Kidney (tissue), 14 donors: ENCODE results near the gene DNAAF1. TPM values are rescaled to one million over a fixed set of nuclear protein-coding genes. Genes with fewer than 3 reads are reported as not detected.

ENCODE experiments used
- DNase-seq, 5 donors: peaks; one replicate each; pipeline ENCODE4 v3.0.0-alpha.2; 2013 to 2020
- FAIRE-seq: peaks from 2 replicates; lab custom pipeline; 2012; peaks lifted over from hg19 to GRCh38; lab: Jason Lieb, UNC
- H3K27ac ChIP-seq, 2 donors: one replicate each; pipeline ENCODE4 v1.7.0; 2013; ENCODE audit warnings: low read depth in 2 of 2, low read length in 2 of 2, inconsistent platforms in 1 of 2
- H3K27me3 ChIP-seq: one replicate; pipeline ENCODE4 v1.7.1; 2013; ENCODE audit warnings: low read length, inconsistent platforms; ENCODE audit not compliant: control insufficient read depth, insufficient read depth
- H3K36me3 ChIP-seq, 3 donors: one replicate each; pipeline versions ENCODE4 v1.7.0 to v1.7.1; 2013; ENCODE audit warnings: low read length in 3 of 3, control low read depth in 1 of 3, inconsistent platforms in 1 of 3; ENCODE audit not compliant: insufficient read depth in 3 of 3, control insufficient read depth in 2 of 3
- H3K4me1 ChIP-seq, 3 donors: one replicate each; pipeline versions ENCODE4 v1.7.0 to v1.7.1; 2013; ENCODE audit warnings: low read length in 3 of 3, inconsistent platforms in 1 of 3, low read depth in 1 of 3; ENCODE audit not compliant: control insufficient read depth in 2 of 3, insufficient read depth in 2 of 3
- H3K4me3 ChIP-seq, 3 donors: one replicate each; pipeline versions ENCODE4 v1.7.0 to v1.8.1; 2013; ENCODE audit warnings: low read length in 3 of 3, control low read depth in 1 of 3, inconsistent platforms in 1 of 3
- H3K9ac ChIP-seq, 3 donors: one replicate each; pipeline versions ENCODE4 v1.7.0 to v1.7.1; 2013; ENCODE audit warnings: low read length in 3 of 3, control low read depth in 1 of 3, inconsistent platforms in 1 of 3
- H3K9me3 ChIP-seq, 3 donors: one replicate each; pipeline versions ENCODE4 v1.7.0 to v1.7.1; 2013; ENCODE audit warnings: low read length in 3 of 3, control low read depth in 1 of 3, inconsistent platforms in 1 of 3; ENCODE audit not compliant: control insufficient read depth in 2 of 3, insufficient read depth in 1 of 3
- intact Hi-C: fragments of 100-400 bp; cut with DNase I; formaldehyde crosslinking; loops from one replicate; pipeline ENCODE4 v1.11.1; 2022
- polyA plus RNA-seq: library from polyadenylated mRNA; stranded (reverse); fragments of 350-450 nt; fragmentation: Illumina TruSeq; extraction: RNeasy Lipid Tissue Mini Kit (QIAGEN cat#74804); gene quantifications from one replicate; pipeline ENCODE4 v1.2.3, GENCODE V29; 2014; ENCODE audit warnings: low read depth, low replicate concordance; ENCODE audit not compliant: insufficient read depth
- total RNA-seq: library from RNA; stranded (reverse); fragmentation: NEBNext Ultra II Directional; extraction: Animal tissue kit (Norgen Biotek cat#: 25700); gene quantifications from one replicate; pipeline ENCODE4 v1.2.1, GENCODE V29; 2021
- TF ChIP-seq, protein P1 (sequence below): IDR thresholded peaks from 3 replicates; pipeline ENCODE4 v1.5.1; 2012; ENCODE audit warnings: mild to moderate bottlenecking, moderate library complexity, borderline replicate concordance; ENCODE audit not compliant: insufficient read depth; ENCODE audit errors: extremely low read depth
- donor health status: control.
- donor health status: control.
- donor health status: control.
- donor health status: control.
- donor health status: control.
- donor health status: DM: yes; HTN: yes; CAD: no.
- donor health status: Normal renal cell carcinoma (clear cell type).

DNAAF1 gene
- total and polyA plus RNA-seq, 2 donors from 2014 or later = 2.4 to 4.8 TPM

DNA sequence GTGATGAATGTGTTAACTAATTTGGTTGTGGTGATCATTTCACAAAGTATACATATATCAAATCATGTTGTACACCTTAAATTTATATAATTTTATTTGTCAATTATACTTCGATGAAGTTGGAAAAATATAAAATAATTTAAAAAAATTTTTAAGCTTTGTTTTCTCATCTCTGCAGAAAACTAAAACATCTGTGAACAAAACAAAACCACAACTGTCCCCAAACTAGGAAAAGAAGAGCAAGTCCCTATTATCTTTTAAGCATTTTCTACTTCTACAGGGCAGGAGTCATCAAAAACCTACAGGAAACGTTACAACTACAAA lies 6.6 kb upstream of the DNAAF1 start:
- H3K4me3 ChIP-seq = no peak overlapping the region
- FAIRE-seq = no peak
- intact Hi-C loops = no loop called here
- peak overlapping the region in 1 of 2 donors; percentile 59 for H3K27ac ChIP-seq
- no peaks in the 10 kb centered on the region for H3K27me3 ChIP-seq
- H3K36me3 ChIP-seq = no peaks in the 10 kb centered on the region
- peaks cover 4 to 9% (median 5%) of the 10 kb centered on the region in 3 donors for H3K4me1 ChIP-seq
- DNase-seq = no peak
- H3K9me3 ChIP-seq = no peaks in the 10 kb centered on the region
- peak overlapping the region in 1 of 3 donors; percentile 32 for H3K9ac ChIP-seq
- TF ChIP-seq, protein P1, sequence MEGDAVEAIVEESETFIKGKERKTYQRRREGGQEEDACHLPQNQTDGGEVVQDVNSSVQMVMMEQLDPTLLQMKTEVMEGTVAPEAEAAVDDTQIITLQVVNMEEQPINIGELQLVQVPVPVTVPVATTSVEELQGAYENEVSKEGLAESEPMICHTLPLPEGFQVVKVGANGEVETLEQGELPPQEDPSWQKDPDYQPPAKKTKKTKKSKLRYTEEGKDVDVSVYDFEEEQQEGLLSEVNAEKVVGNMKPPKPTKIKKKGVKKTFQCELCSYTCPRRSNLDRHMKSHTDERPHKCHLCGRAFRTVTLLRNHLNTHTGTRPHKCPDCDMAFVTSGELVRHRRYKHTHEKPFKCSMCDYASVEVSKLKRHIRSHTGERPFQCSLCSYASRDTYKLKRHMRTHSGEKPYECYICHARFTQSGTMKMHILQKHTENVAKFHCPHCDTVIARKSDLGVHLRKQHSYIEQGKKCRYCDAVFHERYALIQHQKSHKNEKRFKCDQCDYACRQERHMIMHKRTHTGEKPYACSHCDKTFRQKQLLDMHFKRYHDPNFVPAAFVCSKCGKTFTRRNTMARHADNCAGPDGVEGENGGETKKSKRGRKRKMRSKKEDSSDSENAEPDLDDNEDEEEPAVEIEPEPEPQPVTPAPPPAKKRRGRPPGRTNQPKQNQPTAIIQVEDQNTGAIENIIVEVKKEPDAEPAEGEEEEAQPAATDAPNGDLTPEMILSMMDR = no peak

DNA sequence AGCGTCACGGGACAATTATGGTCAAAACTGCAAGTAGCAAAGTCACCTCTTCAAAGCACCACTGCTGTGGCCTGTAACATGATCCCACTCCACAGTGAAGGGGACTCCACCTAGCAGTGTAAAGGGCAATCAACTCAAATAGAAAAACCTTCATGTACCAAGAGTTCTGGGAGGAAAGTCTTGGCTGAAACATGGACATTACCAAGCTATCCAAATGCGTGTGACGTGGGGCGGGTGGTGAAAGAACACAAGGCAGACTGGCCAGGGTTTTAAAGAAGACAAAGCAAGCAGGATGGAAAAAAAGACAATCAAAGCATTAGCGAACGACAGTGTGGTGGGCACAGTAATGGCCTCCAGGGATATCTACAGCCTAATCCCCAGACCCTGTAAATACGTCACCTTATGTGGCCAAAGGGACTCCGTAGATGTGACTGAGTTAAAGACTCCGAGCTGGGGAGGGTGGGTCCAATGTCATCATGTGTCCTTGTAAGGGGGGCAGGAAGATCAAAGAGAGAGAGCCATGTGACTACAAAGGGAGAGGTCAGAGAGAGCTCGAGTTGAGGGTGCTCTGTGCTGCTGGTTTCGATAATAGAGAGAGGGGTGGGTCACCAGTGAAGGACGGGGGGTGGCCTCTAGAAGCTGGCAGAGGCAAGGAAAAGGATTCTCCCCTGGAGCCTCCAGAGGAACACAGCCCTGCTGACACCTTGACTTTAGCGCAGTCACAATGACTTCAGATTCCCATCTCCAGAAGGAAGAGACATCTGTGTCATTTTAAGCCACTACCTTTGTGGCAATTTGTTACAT lies 6.1 kb upstream of the DNAAF1 start:
- no peaks in the 10 kb centered on the region for H3K36me3 ChIP-seq
- no peaks in the 10 kb centered on the region for H3K27me3 ChIP-seq
- DNase-seq (peak in 4 of 5 donors; percentile 59 to 84 (median 70)), FAIRE-seq (no peak)
- TF ChIP-seq, protein P1 = no peak
- intact Hi-C loops = no loop called here
- peaks cover 4 to 9% (median 5%) of the 10 kb centered on the region in 3 donors for H3K4me1 ChIP-seq
- H3K27ac ChIP-seq = peak overlapping the region; percentile 59 to 78
- peak overlapping the region in 1 of 3 donors; percentile 19 for H3K9ac ChIP-seq
- H3K9me3 ChIP-seq = no peaks in the 10 kb centered on the region
- H3K4me3 ChIP-seq = no peak overlapping the region

DNA sequence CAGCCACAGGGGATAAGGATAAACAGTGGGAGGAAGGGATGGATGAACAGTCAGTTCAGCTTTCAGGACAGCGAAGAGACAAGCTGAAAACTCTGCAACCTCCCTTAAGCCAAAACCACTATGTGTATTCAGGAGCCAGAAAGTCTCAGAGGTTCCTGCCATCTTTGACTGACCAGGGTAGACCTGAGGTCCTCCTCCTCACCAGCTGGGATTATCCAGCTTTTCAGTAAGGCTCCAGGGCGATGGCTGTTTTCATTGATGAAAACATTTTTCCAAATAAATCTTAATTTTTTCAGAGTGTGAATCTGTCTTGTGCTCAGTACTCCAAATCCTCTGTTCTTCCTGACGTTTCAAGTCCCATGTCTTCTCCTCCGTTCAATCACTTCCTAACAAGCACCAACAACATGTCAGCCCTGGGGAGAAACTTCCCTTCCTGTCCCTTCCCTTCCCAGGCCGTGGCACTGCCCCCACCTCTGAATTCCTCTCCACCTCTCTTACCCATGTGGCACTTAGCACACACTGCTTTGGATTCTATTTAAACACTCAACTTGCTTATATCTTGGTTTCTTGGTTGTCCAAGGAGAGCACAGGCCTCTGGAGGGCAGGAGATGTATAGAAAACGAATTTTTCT lies 5.4 kb upstream of the DNAAF1 start:
- H3K4me1 ChIP-seq = peaks cover 4 to 9% (median 9%) of the 10 kb centered on the region in 3 donors
- DNase-seq = no peak
- no peaks in the 10 kb centered on the region for H3K27me3 ChIP-seq
- H3K27ac ChIP-seq = no peak overlapping the region
- H3K36me3 ChIP-seq = no peaks in the 10 kb centered on the region
- intact Hi-C loops = no loop called here
- H3K9me3 ChIP-seq = no peaks in the 10 kb centered on the region
- FAIRE-seq = no peak
- H3K4me3 ChIP-seq = no peak overlapping the region
- TF ChIP-seq, protein P1 = no peak
- no peak overlapping the region for H3K9ac ChIP-seq
